GM19193 (cell line): ENCODE data around the gene MSRB1.

Experiments used
- POLR2A ChIP-seq: IDR thresholded peaks from 4 replicates; pipeline ENCODE4 v1.6.1; 2011; ENCODE audit not compliant: insufficient read depth, insufficient read length; ENCODE audit errors: extremely low read depth

Gene MSRB1

DNA sequence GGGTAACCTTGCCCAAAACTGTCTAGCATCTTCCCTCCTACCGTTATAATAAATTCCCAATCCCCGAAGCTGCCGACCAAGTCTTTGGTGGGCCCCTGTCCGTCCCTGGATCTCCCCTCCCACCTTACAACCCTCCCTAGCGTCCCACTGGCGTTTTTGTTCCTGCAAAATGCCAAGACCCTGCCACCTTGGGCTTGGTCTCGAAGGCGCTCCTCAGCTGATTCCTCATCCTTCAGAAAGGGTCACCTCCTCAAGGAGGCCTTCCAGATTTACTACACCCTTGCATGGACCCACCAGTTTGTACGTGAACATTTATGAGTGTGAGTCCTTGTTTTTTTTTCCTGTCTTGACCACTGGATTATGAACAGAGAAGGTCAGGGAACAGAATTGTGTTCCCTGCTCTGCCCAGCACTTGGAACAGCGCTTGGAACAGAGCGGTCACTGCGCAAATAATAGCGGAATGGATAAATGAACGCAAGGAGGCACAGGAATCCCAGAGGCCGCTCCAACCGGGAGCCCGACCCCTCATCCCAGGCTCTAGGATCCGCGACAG, 40.1 kb upstream of the MSRB1 start:
- no peak for TF ChIP-seq POLR2A

DNA sequence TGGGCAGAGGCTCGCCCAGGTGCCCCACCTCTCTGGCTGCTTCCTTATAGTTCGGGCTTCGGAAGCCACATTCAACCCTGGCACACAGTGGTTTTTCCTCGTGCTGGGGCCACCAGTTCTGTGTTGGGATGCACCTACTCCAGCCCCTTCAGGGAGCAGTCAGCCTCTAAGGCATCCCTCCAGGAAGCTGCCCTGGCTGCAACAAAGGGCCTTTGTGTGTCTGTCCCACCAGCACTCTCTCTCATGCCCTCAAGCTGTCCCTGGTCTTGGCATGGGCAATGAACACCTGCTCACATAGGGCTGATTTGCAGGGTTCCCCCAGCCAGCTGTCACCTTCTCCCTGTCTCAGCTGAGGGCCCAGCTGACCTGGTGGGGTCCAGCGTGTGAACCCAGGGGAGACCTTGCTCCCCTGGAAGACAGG, 39.0 kb upstream of the MSRB1 start:
- TF ChIP-seq POLR2A = no peak

DNA sequence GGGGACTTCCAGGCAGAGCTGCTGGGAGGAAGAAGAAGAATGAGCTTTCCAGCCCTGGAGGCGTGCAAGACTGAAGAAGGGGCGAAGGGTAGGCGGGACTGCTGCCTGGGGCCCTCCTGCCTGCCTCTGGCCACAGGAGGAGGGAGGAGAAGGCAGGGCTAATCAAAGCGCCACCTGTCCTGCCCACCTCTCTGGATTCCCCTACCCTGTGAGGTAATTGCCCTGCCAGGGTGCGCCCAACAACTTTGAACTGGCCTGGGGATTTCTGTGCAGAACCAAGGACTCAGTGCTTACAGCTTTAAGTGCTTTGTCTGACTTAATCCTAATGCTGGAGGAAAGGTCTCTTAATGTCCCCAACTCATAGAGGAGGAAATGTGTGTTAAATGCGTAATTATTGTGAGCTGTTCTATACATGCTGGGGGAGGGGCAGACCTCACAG, 38.4 kb upstream of the MSRB1 start, which contains the start of gene NOXO1:
NOXO1 (minus strand) TSS at position 72 of the 439 bp plus-strand sequence. CDS start 290 bp downstream, outside the sequence.
- TF ChIP-seq POLR2A = no peak

DNA sequence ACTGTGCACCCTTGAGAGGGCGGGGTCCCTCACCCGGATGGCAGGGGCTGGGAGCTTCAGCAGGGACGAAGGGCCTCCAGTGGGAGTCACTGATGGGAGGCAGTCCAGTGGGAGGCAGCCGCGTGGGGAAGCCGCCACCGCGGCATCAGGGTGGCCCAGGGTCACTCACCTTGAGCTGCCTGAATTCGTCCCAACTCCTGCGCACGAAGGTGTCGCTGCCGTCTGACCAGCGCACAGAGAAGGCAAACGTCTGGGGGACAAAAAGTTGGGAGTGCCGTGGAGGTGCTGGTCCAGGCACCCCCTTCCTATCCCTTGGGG, 37.7 kb upstream of the MSRB1 start:
- no peak for TF ChIP-seq POLR2A

DNA sequence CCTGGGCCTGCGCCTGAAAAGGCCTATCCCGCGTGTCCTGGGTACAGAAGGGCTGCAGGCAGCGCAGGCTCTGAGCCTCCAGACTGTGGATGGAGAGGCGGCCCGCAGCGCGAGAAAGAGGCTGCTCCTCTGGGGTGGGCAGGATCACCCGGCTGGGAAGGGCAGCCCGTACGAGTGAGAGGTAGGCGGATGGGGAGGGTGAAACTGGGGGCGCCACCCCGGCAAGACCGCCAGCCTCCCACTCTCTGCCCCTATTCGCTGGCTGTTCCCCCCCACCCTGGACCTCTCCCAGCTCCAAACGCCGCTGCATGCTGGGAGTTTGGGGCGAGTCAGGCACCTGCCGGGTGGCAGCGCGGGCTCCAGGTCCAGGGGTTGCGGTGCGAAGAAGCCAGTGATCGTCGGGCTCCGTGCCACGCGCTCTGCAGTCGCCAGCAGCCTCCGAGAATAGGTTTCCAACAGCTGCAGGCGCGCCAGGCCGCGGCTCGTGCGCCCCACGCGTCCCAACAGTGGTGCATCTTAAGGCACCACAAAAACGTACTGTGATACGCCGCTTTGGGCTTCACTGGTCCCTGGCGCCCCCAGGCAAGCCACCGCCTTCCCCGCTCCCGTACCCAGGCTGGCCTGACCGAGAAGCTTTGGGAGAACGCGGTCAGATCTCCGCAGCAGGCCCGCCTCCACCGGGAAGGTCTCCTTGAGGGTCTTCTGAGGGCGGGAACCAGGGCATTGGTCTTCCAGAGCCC, 37.2 kb upstream of the MSRB1 start:
- TF ChIP-seq POLR2A = no peak

DNA sequence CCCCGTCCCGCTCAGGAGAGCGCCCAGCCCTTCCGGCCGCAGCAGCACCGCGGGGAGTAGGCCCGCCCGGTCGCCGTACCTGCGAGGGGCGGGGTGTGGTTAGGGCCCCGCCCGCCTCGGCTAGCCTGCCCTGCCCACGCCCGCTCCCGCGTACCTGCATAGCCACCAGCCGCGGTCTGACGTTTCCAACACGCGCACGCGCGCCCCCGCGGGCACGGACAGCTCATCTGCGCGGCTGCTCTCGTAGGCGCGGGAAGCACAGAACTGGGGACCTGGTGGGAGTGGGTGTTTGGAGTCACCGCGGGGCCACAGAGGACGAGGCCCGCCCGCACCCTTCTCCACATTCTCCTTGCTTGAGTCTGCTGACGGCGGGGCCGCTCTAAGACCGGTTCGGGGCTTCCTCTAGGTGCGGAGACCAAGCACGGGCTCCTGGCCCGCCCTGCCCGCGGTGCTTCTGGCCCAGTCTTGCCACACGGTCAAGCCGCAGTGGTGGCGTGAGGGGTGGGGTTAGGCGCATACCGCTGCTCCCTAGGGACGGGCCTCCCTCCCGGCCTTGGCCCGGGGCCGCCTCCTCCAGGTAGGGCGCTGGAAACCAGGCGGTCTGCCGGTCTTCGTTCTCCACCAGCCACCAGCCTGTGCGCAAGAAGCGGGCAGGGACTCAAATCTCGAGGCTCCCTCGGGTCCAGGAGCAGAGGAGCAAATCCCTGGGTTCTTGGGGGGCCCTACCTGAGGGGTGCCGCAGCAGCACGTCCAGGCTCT, 36.5 kb upstream of the MSRB1 start:
- no peak for TF ChIP-seq POLR2A

DNA sequence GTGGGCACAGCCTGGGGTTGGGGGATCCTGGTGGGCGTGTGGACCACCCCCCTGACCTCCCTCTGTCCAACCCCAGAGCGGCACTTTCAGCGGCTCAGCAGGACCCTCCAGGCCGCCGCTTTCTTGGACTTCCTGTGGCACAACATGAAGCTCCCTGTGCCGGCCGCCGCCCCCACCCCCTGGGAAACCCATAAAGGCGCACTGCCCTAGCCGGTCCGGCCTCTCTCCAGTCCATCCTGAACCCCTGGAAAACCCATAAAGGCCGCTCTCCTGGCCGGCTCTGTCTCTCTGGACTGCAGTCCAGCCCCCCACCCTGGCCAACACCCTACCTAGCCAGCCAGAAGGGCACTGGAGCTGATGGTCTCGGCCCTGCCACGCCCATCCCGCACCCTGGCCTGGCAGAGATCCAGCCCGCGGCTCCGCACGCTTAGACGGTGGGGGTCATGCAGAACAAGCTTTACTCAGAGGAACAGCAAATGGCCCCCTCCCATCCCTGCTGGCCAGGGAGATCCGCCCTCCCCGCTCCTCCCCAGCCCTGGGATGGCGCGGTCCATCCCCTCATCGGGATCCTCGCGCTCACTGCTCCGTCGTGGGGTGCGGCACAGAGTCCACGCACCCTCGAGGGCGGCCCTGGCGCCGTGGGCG, 35.6 kb upstream of the MSRB1 start:
- TF ChIP-seq POLR2A = no peak

DNA sequence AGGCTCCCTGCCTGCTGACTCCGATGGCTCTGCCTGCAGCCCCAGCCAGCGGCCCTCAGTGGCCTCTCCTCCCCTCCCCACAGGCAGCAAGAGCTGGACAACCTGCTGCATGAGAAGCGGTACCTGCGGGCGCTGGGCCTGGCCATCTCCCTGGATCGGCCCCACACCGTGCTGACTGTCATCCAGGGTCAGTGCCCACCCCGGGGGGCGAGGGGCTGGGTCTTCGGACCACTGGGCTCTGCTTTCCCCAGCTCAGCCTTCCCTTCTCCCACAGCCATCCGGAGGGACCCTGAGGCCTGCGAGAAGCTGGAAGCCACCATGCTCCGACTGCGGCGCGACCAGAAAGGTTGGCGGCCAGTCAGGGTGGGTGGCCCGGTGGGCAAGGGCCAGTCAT, 34.9 kb upstream of the MSRB1 start:
- no peak for TF ChIP-seq POLR2A

DNA sequence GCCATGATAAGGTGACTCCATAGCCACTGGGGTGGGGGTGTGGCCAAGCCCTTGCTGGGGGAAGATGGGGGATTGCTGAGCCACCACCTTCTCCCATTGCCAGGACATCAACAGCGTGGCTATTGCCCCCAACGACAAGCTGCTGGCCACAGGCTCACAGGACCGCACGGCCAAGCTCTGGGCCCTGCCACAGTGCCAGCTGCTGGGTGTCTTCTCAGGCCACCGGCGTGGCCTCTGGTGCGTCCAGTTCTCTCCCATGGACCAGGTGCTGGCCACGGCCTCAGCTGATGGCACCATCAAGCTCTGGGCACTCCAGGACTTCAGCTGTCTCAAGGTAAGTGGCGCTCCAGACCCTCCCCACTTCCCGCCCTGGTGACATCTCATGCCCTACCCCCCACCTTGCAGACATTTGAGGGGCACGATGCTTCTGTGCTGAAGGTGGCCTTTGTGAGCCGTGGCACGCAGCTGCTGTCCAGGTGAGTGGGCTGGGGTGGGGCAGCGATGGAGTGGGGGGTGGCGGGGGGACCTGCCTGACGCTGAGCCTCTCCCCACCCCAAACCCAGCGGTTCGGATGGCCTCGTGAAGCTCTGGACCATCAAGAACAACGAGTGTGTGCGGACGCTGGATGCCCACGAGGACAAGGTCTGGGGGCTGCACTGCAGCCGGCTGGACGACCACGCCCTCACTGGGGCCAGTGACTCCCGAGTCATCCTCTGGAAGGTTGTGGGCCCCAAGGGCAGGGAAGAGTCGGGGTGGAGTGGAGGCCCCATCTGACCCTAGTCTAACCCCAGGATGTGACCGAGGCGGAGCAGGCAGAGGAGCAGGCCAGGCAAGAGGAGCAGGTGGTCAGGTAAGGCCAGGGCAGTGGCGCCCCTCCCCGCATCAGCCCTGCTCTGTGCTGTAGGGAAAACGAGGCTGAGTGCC, 34.2 kb upstream of the MSRB1 start:
- no peak for TF ChIP-seq POLR2A

DNA sequence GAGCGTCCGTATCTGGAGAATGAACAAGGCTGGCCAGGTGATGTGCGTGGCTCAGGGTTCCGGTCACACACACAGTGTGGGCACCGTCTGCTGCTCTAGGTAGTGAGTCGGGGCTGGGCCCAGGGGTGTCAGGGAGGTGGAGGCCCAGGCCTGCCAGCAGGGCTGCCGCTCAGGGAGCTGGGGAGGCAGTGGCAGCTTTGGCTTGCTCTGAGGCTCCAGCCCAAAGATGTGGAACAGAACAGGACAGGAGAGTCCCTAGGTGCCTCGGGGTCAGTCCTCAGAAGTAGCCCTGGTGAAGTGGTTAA, 33.2 kb upstream of the MSRB1 start:
- no peak for TF ChIP-seq POLR2A

DNA sequence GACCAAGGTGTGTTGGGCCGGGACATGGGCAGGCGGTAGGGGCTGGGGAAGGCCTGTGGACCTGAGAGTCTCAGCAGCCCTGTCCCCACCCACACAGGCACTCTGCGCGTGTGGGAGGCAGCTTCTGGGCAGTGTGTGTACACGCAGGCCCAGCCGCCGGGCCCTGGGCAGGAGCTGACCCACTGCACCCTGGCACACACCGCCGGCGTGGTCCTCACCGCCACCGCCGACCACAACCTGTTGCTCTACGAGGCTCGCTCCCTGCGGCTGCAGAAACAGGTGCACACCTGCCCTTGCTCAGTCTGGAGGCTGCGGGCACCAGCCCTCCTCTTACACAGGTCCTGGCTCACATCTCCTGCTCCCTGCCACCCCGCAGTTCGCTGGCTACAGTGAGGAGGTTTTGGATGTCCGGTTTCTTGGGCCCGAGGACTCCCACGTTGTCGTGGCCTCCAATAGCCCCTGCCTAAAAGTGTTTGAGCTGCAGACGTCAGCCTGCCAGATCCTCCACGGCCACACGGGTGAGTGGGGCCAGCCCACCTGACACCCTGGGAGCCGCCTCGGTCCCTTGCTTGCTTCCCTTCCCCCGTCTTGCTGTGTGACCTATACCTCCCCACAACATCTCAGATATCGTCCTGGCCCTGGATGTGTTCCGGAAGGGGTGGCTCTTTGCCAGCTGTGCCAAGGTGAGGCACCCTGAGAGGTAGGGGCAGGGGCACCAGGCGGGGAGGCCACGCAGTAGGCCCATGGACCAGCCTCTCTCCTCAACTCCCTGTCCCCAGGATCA, 32.6 kb upstream of the MSRB1 start:
- TF ChIP-seq POLR2A = no peak

DNA sequence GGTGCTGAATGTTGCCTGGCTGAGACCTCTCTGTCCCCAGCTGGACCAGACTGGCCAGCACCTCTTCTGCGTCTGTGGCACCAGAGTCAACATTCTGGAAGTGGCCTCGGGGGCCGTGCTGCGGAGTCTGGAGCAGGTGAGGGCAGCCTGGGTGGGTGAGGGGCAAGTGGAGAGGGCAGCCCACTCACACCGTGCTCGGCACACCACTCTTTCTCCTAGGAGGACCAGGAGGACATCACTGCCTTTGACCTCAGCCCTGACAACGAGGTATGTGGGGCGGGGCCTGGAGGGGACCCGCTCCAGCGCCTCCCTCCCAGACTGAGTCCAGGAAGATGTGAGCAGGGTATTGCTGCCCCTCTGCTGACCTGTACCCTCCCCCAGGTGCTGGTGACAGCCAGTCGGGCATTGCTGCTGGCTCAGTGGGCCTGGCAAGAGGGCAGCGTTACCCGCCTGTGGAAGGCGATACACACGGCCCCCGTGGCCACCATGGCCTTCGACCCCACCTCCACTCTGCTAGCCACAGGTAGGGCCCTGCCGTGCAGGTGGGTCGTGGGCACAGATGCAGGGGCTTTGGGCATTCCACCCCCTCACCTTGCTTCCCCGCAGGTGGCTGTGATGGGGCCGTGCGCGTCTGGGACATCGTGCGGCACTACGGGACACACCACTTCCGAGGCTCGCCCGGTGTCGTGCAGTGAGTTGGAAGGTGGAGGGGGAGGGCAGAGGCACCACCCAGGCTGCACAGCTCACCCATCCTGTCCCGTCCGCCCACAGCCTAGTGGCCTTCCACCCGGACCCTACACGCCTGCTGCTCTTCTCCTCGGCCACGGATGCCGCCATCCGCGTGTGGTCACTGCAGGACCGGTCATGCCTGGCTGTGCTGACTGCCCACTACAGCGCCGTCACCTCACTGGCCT, 31.4 kb upstream of the MSRB1 start:
- TF ChIP-seq POLR2A = no peak
